Measurements from ENCODE around the gene PTBP1.

DNA sequence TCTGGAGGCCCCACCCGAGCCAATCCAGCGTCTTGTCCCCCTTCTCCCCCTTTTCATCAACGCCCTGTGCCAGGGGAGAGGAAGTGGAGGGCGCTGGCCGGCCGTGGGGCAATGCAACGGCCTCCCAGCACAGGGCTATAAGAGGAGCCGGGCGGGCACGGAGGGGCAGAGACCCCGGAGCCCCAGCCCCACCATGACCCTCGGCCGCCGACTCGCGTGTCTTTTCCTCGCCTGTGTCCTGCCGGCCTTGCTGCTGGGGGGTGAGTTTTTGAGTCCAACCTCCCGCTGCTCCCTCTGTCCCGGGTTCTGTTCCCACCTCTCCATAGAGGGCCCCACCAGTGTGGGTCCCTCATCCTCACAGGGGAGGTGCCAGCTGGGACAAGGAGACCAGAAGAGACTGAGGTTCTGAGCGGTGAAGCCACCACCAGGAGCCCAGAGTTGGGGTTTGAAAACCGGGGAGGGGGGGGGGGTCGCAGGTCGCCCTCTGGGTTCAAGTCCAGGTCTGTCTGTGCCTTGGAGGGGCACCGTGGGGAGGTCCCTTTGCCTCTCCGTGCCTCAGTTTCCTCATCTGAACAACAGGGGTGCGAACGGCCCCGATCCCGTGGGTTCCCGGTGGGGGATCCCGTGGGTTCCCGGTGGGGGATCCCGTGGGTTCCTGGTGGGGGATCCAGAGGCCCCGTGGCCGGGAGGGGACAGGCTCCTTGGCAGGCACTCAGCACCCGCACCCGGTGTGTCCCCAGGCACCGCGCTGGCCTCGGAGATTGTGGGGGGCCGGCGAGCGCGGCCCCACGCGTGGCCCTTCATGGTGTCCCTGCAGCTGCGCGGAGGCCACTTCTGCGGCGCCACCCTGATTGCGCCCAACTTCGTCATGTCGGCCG, 55.1 kb downstream of the PTBP1 start, which contains the start of gene ELANE:
- TF ChIP-seq, protein P1, sequence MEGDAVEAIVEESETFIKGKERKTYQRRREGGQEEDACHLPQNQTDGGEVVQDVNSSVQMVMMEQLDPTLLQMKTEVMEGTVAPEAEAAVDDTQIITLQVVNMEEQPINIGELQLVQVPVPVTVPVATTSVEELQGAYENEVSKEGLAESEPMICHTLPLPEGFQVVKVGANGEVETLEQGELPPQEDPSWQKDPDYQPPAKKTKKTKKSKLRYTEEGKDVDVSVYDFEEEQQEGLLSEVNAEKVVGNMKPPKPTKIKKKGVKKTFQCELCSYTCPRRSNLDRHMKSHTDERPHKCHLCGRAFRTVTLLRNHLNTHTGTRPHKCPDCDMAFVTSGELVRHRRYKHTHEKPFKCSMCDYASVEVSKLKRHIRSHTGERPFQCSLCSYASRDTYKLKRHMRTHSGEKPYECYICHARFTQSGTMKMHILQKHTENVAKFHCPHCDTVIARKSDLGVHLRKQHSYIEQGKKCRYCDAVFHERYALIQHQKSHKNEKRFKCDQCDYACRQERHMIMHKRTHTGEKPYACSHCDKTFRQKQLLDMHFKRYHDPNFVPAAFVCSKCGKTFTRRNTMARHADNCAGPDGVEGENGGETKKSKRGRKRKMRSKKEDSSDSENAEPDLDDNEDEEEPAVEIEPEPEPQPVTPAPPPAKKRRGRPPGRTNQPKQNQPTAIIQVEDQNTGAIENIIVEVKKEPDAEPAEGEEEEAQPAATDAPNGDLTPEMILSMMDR (conservative IDR thresholded peaks at IDR 0.05; ENCODE audit: low read depth in 2 of 2), result no peak
- no peak for TF ChIP-seq NANOG (IDR thresholded peaks at IDR 0.05; ENCODE audit: borderline replicate concordance)
- TF ChIP-seq POLR2AphosphoS5 (IDR thresholded peaks at IDR 0.05; ENCODE audit: low read depth), result no peak
- TF ChIP-seq, protein P2, sequence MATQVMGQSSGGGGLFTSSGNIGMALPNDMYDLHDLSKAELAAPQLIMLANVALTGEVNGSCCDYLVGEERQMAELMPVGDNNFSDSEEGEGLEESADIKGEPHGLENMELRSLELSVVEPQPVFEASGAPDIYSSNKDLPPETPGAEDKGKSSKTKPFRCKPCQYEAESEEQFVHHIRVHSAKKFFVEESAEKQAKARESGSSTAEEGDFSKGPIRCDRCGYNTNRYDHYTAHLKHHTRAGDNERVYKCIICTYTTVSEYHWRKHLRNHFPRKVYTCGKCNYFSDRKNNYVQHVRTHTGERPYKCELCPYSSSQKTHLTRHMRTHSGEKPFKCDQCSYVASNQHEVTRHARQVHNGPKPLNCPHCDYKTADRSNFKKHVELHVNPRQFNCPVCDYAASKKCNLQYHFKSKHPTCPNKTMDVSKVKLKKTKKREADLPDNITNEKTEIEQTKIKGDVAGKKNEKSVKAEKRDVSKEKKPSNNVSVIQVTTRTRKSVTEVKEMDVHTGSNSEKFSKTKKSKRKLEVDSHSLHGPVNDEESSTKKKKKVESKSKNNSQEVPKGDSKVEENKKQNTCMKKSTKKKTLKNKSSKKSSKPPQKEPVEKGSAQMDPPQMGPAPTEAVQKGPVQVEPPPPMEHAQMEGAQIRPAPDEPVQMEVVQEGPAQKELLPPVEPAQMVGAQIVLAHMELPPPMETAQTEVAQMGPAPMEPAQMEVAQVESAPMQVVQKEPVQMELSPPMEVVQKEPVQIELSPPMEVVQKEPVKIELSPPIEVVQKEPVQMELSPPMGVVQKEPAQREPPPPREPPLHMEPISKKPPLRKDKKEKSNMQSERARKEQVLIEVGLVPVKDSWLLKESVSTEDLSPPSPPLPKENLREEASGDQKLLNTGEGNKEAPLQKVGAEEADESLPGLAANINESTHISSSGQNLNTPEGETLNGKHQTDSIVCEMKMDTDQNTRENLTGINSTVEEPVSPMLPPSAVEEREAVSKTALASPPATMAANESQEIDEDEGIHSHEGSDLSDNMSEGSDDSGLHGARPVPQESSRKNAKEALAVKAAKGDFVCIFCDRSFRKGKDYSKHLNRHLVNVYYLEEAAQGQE (IDR thresholded peaks at IDR 0.05; ENCODE audit: unreplicated experiment), result no peak
- TF ChIP-seq EZH2 (IDR thresholded peaks at IDR 0.05; ENCODE audit: low read depth, unreplicated experiment), result no peak
- TF ChIP-seq EZH2phosphoT487 (IDR thresholded peaks at IDR 0.05; ENCODE audit: unreplicated experiment), result no peak
- TF ChIP-seq CREB1 (CRISPR knock-in tag; IDR thresholded peaks at IDR 0.05; ENCODE audit: low read depth), result no peak
